Lower leg skin (tissue), 3 donors: ENCODE measurements around the gene ZNF407.

ENCODE experiments used
- CTCF ChIP-seq, 3 donors: fragments of 450-650 bp; IDR thresholded peaks; one replicate each; pipeline ENCODE4 v1.5.1; 2016; ENCODE audit warnings: antibody characterized with exemption in 3 of 3, mild to moderate bottlenecking in 3 of 3, moderate library complexity in 2 of 3
- POLR2A ChIP-seq, 2 donors: fragments of 450-650 bp; IDR thresholded peaks; one replicate each; pipeline ENCODE4 v1.6.1; 2016 to 2017; ENCODE audit warnings: antibody characterized with exemption in 2 of 2, mild to moderate bottlenecking in 1 of 2, moderate library complexity in 1 of 2

- TF ChIP-seq CTCF (IDR thresholded peaks at IDR 0.05), result no peak
- TF ChIP-seq POLR2A (IDR thresholded peaks at IDR 0.05), result no peak
Measured at GRCh38 chr18:75051757-75052156, 454.1 kb downstream of the ZNF407 start.
